AG04449 (cell line): Measurements from ENCODE around the gene TIMM22.
A peak's percentile ranks its signal among the peaks of the same experiment; 100 is the strongest.

Experiments used
- CTCF ChIA-PET: fragments of 350-600 bp; formaldehyde crosslinking; extraction: SDS; loops from one replicate; lab custom pipeline; 2021; ENCODE audit warnings: antibody characterized with exemption; lab: Yijun Ruan, JAX
- POLR2A ChIA-PET: fragments of 400-600, 350-600 bp; formaldehyde crosslinking; extraction: SDS; loops from one replicate; lab custom pipeline; 2020; ENCODE audit warnings: antibody characterized with exemption, inconsistent platforms; lab: Yijun Ruan, JAX
- DNase-seq: peaks from one replicate; pipeline ENCODE4 v3.0.0-alpha.2; 2010; ENCODE audit warnings: low read depth, low spot score
- H3K4me3 ChIP-seq: 2 replicates; pipeline ENCODE4 v1.5.1; 2011; ENCODE audit warnings: low read depth, mild to moderate bottlenecking, control low read depth, low read length
- CTCF ChIP-seq: IDR thresholded peaks from one replicate; pipeline ENCODE4 v1.5.1; 2011; ENCODE audit warnings: mild to moderate bottlenecking, moderate library complexity, low read length, control low read depth, inconsistent platforms; ENCODE audit not compliant: insufficient read depth; ENCODE audit errors: missing control alignments

The TIMM22 gene

DNA sequence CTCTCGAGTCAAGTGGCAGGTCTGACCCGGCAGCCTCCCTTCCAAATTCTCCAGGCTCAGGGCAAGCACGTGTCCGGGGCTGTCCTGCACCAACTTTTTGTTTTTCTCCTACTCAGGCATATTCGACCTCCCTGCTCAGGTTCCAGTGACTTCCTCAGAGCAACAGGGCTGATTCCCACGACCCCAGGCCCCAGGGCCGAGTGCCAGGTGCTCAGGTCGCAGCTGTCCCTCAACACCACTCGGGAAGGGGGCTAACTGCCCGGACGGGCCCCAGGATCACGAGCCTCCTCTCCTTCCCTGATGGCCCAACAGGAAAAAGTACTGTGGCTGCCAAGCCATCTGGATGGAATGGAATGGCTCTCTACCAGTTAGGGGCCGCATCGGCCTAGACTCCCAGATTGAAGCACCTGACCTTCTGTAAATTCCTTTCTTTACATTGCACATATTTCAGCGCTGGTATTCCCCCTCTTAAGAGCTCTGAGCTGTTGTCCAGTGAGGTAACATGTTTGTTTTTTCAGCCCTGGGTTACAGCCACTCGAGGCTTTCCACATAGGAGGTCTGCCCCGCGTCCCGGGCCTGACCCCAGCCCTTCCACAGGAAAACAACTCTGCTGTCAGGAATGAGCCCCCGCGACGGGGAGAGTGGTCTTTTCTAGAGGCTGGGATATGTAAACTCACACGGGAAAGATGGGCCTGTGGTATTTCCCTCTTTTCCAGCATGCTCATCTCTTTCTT, 42.3 kb upstream of the TIMM22 start:
- ChIA-PET CTCF (no interaction called here), POLR2A (interaction anchor here (0.7 kb wide), 1 partner anchor 19 kb away, joined by 4 read pairs; no protein-coding TSS in a partner anchor)
- H3K4me3 ChIP-seq: no peak overlapping the region
- peak; percentile 86 for DNase-seq
- no peak for TF ChIP-seq CTCF

GRCh38 chr17:956905-957304, 40.0 kb upstream of the TIMM22 start:
- ChIA-PET POLR2A (interaction anchor here (1.1 kb wide), 1 partner anchor 29 kb away, joined by 3 read pairs; no protein-coding TSS in a partner anchor), CTCF (interaction anchor here (0.7 to 1.6 kb wide), 2 partner anchors 8 to 19 kb away, joined by 3 to 5 read pairs; no protein-coding TSS in a partner anchor)
- no peak for DNase-seq
- no peak overlapping the region for H3K4me3 ChIP-seq
- no peak for TF ChIP-seq CTCF

- ChIA-PET CTCF (interaction anchor here (1.3 kb wide), 1 partner anchor 23 kb away, joined by 3 read pairs; no protein-coding TSS in a partner anchor), POLR2A (no interaction called here)
- DNase-seq: no peak
- H3K4me3 ChIP-seq: no peak overlapping the region
- TF ChIP-seq CTCF: no peak
Measured at GRCh38 chr17:957856-958421, 39.0 kb upstream of the TIMM22 start.

GRCh38 chr17:958712-959451, 38.0 kb upstream of the TIMM22 start:
- DNase-seq: no peak
- no peak for TF ChIP-seq CTCF
- no peak overlapping the region for H3K4me3 ChIP-seq
- CTCF ChIA-PET: interaction anchor here (1.0 to 1.3 kb wide), 2 partner anchors 21 to 22 kb away, joined by 3 read pairs; partner anchors contain the start of gene NXN
- POLR2A ChIA-PET: interaction anchor here (0.6 kb wide), 1 partner anchor 32 kb away, joined by 3 read pairs; no protein-coding TSS in a partner anchor

GRCh38 chr17:962166-962565, 34.8 kb upstream of the TIMM22 start:
- TF ChIP-seq CTCF: no peak
- no peak for DNase-seq
- no peak overlapping the region for H3K4me3 ChIP-seq
- ChIA-PET CTCF (no interaction called here), POLR2A (no interaction called here)

GRCh38 chr17:962670-963069, 34.3 kb upstream of the TIMM22 start:
- CTCF ChIA-PET: no interaction called here
- POLR2A ChIA-PET: no interaction called here
- H3K4me3 ChIP-seq: no peak overlapping the region
- DNase-seq: no peak
- TF ChIP-seq CTCF: no peak
